Stimulated activated CD4-positive, alpha-beta T cell treated with anti-CD3 and anti-CD28 coated beads, TNF-alpha, amount 100 ng/mL, for 1 hour (primary cell): Measurements from ENCODE around the gene GALNT16.

Experiments used
- DNase-seq, 3 donors: peaks; one replicate each; pipeline ENCODE4 v3.0.0-alpha.2; 2020; ENCODE audit warnings: low read depth in 3 of 3, low spot score in 1 of 3

GALNT16 gene

GRCh38 chr14:69333791-69334337, 73.9 kb downstream of the GALNT16 start:
- DNase-seq = no peak

- no peak for DNase-seq
Measured at GRCh38 chr14:69334576-69334975, 74.6 kb downstream of the GALNT16 start.

- DNase-seq = no peak
Measured at GRCh38 chr14:69335371-69335771, 75.4 kb downstream of the GALNT16 start.

GRCh38 chr14:69337984-69338383, 78.0 kb downstream of the GALNT16 start:
- no peak for DNase-seq

GRCh38 chr14:69339426-69339825, 79.5 kb downstream of the GALNT16 start:
- no peak for DNase-seq

GRCh38 chr14:69342928-69343525, 83.1 kb downstream of the GALNT16 start:
- DNase-seq = no peak

GRCh38 chr14:69344171-69344570, 84.2 kb downstream of the GALNT16 start:
- DNase-seq = no peak

- no peak for DNase-seq
Measured at GRCh38 chr14:69345402-69345801, 85.4 kb downstream of the GALNT16 start.

- no peak for DNase-seq
Measured at GRCh38 chr14:69346710-69347109, 86.8 kb downstream of the GALNT16 start.

- DNase-seq = no peak
Measured at GRCh38 chr14:69349091-69349777, 89.3 kb downstream of the GALNT16 start.

- no peak for DNase-seq
Measured at GRCh38 chr14:69350892-69351291, 90.9 kb downstream of the GALNT16 start.

- no peak for DNase-seq
Measured at GRCh38 chr14:69351385-69351784, 91.4 kb downstream of the GALNT16 start.

- no peak for DNase-seq
Measured at GRCh38 chr14:69351911-69352310, 92.0 kb downstream of the GALNT16 start.

- DNase-seq = no peak
Measured at GRCh38 chr14:69353168-69353567, 93.2 kb downstream of the GALNT16 start.

- DNase-seq = peak in 2 of 3 donors; percentile 7 to 42
Measured at GRCh38 chr14:69354383-69355153, 94.6 kb downstream of the GALNT16 start.

GRCh38 chr14:69355154-69355597, 95.2 kb downstream of the GALNT16 start:
- no peak for DNase-seq

- DNase-seq = no peak
Measured at GRCh38 chr14:69355607-69356281, 95.8 kb downstream of the GALNT16 start.

- DNase-seq = no peak
Measured at GRCh38 chr14:69356903-69357543, 97.1 kb downstream of the GALNT16 start.

GRCh38 chr14:69357544-69358200, 97.7 kb downstream of the GALNT16 start:
- no peak for DNase-seq

GRCh38 chr14:69358233-69358963, 98.4 kb downstream of the GALNT16 start:
- no peak for DNase-seq
